ENCODE results near the gene MMP15. TPM values are rescaled to one million over a fixed set of nuclear protein-coding genes. Genes with fewer than 3 reads are reported as not detected.

The MMP15 gene
- total and polyA plus RNA-seq, 11 donors, result 22.1 to 84.7 (median 60.8) TPM

DNA sequence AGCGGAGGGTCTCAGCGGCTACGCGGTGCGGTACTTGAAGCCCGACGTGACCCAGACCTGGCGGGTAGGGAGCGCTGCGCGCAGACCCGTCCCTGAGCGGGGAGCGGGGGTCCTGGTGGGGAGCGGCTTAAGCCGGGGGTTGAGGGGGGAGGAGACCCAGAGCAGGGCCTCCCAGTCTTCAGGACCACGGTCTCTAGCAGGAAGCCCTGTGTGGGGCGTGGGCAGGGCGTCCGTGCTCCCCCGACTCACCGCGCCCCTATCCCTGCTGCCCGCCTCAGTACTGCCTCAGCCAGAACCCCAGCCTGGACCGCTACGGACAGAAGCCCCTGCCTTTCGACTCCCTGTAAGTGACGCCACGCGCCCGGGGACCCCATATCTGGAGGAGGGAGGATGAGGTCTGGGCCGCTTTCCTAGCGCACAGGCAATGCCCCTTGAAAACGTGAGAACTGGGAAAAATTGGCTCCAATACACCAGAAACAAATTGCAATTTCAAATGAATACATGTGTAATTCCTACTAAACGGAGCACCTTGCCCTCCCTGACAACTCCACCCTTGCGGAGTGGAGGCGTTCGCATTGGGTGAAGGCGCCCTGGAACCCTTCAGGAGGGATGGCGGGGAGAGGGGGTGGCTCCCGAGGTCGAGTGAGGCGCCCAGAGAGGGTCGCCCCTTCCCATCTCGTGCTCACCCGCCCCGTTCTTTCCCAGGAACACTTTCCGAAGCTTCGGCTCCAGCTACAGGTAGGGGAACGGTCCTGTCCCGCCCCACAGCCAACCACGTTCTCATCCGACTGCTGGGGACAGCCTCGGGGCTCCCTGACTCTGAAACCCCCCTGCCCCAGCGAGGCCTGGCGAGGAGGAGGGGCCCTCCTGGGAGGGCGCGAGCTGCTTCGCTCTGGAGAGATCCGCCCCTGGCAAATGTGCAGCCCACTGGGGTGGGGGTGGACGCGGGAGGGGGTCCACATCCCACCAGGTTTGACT, 40.1 kb upstream of the MMP15 start:
- intact Hi-C loops (cut with DNase I), result loop anchor here in 1 of 10 donors (10.0 kb wide), 1 partner anchor 401 kb away; no protein-coding TSS in a partner anchor
- 17 to 32% (median 25%) methylated on average over 35 to 62 of the region's 62 CpGs for WGBS, 4 donors
- ATAC-seq (peak; percentile 21 to 50 (median 32)), DNase-seq (peak in 1 of 5 donors; percentile 66)
- TF ChIP-seq, protein P1, sequence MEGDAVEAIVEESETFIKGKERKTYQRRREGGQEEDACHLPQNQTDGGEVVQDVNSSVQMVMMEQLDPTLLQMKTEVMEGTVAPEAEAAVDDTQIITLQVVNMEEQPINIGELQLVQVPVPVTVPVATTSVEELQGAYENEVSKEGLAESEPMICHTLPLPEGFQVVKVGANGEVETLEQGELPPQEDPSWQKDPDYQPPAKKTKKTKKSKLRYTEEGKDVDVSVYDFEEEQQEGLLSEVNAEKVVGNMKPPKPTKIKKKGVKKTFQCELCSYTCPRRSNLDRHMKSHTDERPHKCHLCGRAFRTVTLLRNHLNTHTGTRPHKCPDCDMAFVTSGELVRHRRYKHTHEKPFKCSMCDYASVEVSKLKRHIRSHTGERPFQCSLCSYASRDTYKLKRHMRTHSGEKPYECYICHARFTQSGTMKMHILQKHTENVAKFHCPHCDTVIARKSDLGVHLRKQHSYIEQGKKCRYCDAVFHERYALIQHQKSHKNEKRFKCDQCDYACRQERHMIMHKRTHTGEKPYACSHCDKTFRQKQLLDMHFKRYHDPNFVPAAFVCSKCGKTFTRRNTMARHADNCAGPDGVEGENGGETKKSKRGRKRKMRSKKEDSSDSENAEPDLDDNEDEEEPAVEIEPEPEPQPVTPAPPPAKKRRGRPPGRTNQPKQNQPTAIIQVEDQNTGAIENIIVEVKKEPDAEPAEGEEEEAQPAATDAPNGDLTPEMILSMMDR (IDR thresholded peaks at IDR 0.05), result no peak
- no peak for TF ChIP-seq POLR2A (IDR thresholded peaks at IDR 0.05)
- Histone ChIP-seq H3K27ac (peak overlapping the region in 1 of 12 donors; percentile 47), H3K4me1 (peaks cover 0 to 22% (median 10%) of the 10 kb centered on the region in 12 donors), H3K9me3 (no peaks in the 10 kb centered on the region), H3K36me3 (no peaks in the 10 kb centered on the region), H3K27me3 (peaks cover 0 to 12% (median 0%) of the 10 kb centered on the region in 9 donors), H3K4me3 (peak overlapping the region; percentile 34 to 67 (median 58))

DNA sequence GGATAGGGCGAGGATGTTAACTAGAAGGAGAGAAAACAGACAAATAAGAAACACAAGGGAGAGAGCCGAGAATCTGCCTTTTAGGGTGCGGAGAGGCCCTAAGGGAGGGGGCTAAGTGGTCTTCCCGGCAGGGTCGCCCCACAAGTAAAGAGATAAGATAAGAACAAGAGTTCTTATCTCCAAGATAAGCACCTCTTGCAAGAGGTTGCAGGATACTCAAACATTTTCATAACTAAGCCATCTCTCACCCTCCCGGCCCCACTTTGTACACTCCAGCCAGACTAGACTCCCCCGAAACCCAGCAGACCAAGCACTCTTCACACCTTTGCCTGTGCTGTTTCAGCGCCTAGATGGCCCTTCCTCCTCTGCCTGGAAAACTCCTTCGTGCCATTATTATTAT, 39.4 kb upstream of the MMP15 start:
- no peaks in the 10 kb centered on the region for H3K36me3 ChIP-seq
- peaks cover 0 to 12% (median 0%) of the 10 kb centered on the region in 9 donors for H3K27me3 ChIP-seq
- no peaks in the 10 kb centered on the region for H3K9me3 ChIP-seq
- peak in 1 of 5 donors; percentile 7 for DNase-seq
- H3K4me3 ChIP-seq, result no peak overlapping the region
- H3K4me1 ChIP-seq, result peaks cover 0 to 22% (median 10%) of the 10 kb centered on the region in 12 donors
- no peak overlapping the region for H3K27ac ChIP-seq
- no peak for ATAC-seq
- TF ChIP-seq, protein P1 (IDR thresholded peaks at IDR 0.05), result no peak
- no peak for TF ChIP-seq POLR2A (IDR thresholded peaks at IDR 0.05)
- intact Hi-C loops (cut with DNase I), result loop anchor here in 1 of 10 donors (10.0 kb wide), 1 partner anchor 401 kb away; no protein-coding TSS in a partner anchor
- WGBS, 4 donors, result 63 to 74% (median 70%) methylated on average over 9 of the region's 9 CpGs

DNA sequence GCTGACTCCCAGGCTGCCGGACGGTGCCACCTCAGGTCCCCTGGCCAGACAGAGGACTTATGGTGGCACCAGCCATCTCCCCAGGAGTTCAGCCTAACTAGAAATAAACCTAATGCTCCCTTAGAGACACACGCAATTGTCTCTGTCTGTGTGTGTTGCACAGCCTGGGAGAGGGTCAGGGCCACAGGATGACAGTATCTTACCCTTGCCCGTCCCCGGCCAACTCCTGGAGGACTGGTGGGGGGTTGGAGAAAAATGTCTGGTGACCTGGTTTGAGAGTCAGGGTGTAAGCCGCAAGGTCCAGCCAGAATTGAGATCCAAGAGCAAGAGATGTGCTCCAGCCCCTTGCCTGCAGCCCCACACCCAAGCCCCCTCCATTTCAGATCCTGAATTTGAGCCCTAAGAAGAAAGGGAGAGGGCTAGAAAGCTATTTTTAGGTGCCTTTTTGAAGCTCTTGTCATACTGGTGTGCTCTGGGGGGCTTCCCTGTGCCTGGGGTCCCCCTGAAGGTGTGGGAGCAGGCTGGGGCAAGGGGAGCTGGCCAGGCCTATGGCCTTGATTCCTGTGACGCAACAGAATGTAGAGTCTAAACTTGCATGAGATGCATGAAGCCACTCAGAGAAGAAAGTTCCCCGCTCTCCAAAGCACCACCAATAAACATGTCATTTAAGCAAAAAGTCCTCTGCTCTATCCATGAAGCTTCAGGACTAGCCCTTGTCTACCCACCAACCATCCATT, 37.9 kb upstream of the MMP15 start:
- no peak overlapping the region for H3K27ac ChIP-seq
- no peak for TF ChIP-seq POLR2A (IDR thresholded peaks at IDR 0.05)
- TF ChIP-seq, protein P1 (IDR thresholded peaks at IDR 0.05), result no peak
- peaks cover 0 to 12% (median 0%) of the 10 kb centered on the region in 9 donors for H3K27me3 ChIP-seq
- H3K4me3 ChIP-seq, result no peak overlapping the region
- 96 to 98% (median 97%) methylated on average over 8 of the region's 8 CpGs for WGBS, 4 donors
- DNase-seq (peak in 1 of 5 donors; percentile 44), ATAC-seq (no peak)
- H3K9me3 ChIP-seq, result no peaks in the 10 kb centered on the region
- peaks cover 0 to 22% (median 10%) of the 10 kb centered on the region in 12 donors for H3K4me1 ChIP-seq
- intact Hi-C loops (cut with DNase I), result loop anchor here in 1 of 10 donors (10.0 kb wide), 1 partner anchor 403 kb away; no protein-coding TSS in a partner anchor
- H3K36me3 ChIP-seq, result no peaks in the 10 kb centered on the region

All from heart left ventricle (tissue), 16 donors.